Ramos (cell line): ENCODE results near the gene KIAA1217.

Source experiments
- in situ Hi-C: fragments of 300-500 bp; cut with MboI; formaldehyde crosslinking; loops from one replicate; pipeline ENCODE4 v1.14.3; 2022; ENCODE audit warnings: low sequenced_read_pairs; ENCODE audit not compliant: unreplicated experiment

Gene KIAA1217

DNA sequence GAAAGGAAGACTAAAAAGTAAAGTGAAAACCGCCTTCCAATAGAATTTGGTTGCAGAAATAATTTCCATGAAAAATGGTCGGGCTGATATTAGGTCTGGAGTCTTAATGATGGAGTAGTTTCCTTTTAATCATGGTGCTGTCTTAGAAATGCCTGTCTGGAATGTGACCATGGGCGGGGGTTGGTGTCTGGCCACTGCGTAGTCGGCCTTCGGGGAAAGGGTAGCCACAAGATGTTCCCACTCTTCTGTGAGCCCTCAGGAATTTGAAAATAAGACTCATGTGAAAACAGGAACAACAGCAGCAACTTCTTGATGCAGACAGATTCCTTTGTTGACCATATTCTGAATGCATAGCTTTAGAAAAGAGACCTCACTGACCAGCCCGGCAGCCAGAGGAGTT lies 176.8 kb downstream of the KIAA1217 start:
- in situ Hi-C loops: no loop called here

DNA sequence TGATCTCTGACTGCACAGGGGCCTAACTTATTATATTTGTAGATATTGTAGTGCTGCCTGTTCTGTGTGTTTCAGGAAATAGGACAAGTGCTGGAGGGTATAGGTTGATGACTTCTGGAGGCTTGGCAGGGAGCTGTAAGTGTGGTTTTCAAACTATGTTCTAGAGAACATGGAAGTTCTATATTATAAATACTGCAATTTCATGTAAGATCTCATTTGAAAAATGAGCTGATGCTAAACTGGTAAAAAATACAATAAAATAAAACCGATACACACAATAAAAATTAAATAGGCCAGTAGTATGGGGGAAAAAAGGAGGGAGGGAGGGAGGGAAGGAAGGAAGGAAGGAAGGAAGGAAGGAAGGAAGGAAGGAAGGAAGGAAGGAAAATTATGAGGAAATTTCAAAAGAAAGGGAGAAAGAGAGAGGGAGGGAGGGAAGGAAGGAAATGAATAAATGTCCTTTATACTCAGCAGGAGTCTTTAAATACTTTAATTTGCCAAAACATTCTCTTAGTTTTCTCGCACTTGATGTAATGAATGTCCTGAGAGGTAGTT lies 181.3 kb downstream of the KIAA1217 start:
- in situ Hi-C loops: no loop called here

DNA sequence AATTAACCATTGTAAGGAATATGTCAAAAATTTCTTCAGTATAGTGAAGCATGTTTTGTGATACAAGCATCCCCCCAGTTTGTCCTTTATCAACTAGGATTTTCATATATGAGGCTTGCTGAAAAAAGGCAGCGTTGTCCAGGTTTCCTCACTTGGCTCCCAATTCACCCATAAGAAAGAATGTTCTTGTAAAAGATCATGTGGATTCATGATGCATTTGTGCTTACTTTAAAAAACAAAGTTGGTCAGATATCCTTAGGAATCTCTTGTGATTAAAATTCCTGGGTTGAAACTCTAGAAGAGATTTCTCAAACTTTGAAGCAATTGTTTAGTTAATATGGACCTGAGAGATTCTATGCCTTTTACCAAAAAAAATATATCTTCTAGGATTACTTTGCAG lies 181.8 kb downstream of the KIAA1217 start:
- in situ Hi-C loops: no loop called here

DNA sequence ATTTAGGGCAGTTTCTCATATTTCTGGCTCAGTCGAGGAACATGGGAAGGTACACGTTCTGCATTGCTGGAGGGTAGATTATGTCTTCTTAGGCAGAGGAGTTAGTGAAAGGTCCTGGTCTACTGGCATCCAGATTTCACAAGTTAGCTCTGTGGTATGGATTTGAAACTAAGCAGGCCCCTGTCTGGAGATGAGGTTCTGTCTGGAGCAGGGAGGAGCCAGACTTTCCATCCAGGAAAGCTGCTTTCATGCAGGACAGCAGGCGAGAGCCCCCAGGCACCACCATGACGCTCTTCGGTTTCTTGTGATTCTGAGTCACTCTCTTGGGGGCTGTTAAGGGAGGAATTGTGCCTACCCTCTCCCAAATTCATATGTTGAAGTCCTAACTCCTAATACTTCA lies 184.3 kb downstream of the KIAA1217 start:
- in situ Hi-C loops: no loop called here

DNA sequence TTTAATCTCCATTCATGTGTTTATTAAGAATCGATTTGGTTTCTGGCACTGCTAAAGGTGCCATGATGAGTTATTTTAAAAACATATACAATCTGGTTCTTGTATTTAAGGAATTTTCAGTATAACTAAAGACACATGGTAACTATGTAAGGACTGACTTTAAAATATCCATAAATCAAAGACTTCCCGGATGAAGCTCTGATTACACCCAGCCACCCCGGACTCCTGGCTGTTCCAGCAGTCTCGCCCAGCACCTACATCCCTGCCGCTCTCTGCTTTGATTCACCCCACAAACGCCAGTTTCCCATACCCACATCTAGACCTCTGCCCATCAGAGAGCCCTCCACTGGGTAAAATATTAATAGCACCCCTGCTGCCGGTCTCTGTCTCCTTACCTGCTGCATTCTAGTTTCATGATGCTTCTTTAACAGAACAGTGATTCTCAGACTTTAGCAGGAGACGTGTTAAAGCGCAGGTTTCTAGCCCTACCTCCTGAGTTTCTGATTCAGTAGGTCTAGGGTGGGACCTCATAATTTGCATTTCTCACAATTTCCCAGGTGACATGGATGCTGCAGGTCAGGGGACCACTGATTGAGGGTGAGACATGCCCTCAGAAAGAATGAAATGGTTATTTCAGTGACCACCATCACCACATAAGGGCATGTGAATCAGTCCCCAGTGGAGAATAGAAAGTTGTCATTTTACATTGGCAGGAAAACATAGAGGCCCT lies 185.7 kb downstream of the KIAA1217 start:
- in situ Hi-C loops: no loop called here

DNA sequence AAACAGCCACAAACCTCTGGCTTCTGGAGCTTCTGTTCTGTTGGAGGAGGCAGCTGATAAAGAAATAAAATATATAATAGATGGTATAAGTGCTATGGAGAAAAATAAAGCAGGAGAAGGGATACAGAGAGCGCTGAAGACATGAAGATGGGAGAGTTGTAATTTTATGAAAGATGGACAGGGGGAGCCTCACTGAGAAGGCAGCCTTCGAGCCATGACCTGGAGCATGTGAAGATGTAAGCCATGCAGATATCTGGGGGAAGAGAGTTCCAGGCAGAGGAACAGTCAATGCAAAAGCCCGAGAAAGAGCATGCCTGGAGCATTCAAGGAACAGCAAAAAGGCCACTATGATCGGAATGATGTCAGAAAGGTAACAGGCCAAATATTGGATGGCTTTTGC lies 187.5 kb downstream of the KIAA1217 start:
- in situ Hi-C loops: no loop called here

DNA sequence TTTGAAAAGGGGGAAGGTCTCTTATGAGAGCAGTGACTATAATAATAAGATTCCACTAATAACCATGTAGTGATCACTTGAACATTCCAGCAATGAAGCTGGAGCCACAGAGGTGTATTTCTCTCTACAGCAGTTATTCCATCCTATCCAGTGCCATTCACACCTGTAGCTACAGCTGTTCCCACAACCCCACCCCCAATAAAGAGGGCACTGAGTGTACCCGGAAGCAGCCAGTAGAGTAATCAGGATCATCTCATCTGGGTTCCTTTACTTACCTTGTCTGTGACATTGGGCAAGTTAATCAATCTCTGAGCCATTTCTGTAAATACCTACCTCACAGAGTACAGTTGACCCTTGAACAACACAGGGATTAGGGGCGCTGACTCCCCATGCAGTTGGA lies 188.7 kb downstream of the KIAA1217 start:
- in situ Hi-C loops: no loop called here

DNA sequence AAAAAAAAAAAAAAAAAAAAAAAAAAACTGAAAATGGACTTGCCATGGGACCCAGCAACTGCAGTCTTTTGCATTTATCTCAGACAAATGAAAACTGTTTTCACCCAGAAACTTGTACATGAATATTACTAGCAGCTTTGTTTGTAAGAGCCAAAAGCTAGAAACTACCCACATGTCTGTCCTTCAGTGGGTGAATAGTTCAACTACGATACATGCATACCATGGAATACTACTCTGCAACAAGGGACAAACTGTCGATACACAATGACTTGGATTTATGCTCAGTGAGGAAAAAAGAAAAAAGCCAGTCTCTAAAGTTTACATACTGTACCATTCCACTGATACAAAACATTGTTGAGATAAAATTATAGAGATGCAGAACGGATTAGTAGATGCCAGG lies 195.6 kb downstream of the KIAA1217 start:
- in situ Hi-C loops: no loop called here

DNA sequence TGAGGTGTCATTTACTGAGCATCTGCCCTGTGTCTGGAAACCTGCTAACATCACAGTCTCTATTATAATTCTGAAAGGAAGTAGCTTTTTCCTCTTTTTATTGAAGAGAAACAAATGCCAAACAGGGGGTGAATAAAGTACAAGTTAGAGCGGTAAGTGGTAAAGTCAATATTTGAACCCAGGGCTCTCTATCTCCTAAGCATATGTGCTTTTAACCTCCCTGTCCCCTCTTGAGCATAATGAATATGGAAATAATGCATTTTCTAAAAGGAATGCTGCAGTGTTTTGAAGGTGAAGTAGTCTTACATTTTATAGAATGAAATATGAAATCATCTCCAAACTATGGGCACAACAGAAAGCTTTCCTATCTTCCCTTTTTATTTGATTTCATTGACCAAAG lies 196.7 kb downstream of the KIAA1217 start:
- in situ Hi-C loops: no loop called here

DNA sequence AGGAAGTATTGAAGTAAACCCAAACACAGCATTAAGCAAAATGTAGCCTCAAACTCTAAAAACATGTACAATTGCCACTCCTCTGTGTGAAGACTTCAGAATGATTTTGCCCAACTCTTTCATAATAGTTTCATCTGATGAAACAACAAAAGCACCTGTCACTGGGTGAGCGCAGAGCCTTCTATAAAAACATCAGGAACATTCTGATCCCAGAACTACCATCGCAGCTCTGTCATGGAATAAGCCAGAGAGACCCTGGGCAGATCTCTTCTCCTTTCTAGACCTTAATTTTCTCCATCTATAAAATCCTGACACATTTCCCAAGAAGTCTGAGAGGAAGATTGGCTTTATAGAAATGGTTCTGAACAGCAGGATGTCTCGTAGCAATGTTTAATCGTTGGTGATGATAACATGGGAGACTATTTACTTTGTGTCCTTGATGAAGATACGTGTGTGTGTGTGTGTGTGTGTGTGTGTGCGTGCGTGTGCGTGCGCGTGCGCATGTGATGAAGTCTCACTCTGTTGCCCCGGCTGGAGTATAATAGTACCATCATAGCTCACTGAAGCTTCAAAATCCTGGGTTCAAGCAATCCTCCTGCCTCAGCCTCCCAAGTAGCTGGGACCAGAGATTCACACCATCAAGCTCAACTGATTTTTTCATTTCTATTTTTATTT lies 198.0 kb downstream of the KIAA1217 start:
- in situ Hi-C loops: no loop called here

DNA sequence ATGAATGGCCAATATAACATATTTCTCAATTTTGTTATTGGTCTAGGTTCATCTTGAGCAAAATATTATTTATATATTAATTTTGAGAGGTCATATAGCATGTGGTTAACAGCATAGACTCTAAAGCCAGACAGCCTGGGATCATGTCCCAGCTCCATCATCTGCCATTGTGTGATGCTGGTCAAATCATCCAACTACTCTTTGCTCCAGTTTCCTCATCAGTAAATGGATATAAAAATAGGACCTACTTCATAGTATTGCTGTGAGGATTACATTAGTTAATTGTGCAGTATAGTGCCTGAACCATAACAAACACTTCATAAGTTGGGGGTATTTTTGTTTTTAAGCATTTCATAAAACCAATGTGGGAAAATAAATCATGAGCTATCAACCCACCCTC lies 199.0 kb downstream of the KIAA1217 start:
- in situ Hi-C loops: no loop called here

DNA sequence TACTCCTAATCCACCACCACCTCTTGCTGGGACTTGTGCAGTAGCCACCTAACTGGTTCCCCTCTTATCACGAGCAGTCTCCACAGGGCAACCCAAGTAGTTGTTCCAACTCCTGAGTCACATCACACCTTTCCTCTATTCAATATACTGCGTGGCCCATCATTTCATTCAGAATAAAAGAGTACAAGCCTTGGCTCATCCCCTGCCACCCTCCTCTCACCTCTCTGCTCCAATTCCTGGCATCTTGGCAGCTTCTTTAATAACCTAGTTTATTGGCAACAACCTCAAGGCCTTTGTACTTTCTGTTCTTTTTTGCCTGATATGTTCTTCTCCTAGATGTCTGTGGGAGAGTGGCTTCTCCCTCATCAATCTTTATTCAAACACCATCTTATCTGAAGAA lies 199.4 kb downstream of the KIAA1217 start:
- in situ Hi-C loops: no loop called here

DNA sequence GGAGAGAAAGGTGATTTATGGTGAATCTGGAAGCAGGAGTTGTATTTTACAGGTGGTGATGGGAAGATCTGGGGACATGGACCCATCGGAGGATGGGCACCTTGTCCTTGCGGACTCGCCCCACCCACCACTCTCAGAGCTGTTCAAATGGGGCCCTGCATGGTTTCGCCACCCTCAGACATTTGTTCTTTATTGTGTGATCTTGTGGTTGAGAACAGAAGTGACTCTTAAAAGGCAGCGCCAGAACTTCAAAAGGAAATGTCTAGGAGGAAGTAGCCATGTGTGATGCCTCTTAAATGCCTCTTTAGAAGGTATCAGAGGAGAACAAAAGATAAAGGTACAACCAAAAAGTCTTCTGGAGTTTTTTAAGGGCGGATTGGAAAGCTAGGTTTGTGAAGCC lies 205.7 kb downstream of the KIAA1217 start:
- in situ Hi-C loops: no loop called here

DNA sequence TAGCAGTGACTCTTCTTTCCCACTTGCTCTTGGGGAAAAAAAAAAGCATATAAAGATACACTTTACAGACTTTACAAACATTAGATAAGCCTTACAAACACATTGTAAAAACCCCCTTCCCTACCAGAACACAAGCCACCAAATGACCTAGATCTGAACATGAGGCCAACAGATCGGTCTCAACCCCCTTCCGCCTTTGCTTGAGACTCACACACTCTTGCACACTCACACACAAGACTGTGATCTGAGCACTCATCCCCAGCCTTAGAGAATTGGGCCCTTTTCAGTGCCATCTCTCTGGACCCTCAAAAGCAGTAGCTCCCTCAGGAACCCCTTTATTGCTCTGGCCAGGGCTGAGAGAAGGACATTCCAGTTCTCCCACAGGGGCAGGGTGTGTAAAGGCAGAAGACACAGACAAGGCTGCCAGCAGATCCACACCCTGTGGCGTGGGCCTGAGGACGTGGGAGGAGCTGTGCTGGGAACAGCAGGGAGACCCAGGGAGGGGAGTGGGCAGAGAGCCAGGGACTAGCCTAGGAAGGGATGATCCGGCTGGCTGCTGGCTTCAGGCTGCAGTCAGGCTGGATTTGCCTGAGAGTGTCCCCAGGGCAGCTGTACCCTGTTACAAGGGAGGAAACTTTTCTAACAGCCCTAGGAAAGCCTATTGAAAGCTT lies 206.7 kb downstream of the KIAA1217 start:
- in situ Hi-C loops: no loop called here

DNA sequence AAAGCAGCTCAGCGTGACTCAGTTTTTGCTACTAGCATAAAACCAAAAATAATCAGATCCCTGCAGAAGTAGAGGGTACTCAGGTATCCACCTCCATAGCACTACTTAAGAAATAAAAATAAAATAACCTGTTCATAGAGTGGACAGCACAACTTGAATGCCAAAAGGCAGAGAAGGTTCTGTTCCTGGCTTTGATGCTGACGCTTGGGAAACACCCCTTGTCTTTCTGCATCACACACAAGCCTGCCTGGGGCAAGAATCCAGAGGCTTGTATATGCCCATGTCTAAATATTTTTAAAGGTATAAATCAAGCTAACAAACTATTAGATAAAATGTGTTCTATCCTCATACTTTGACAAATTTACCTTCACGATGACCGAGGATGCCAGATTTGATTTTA lies 207.3 kb downstream of the KIAA1217 start:
- in situ Hi-C loops: no loop called here

DNA sequence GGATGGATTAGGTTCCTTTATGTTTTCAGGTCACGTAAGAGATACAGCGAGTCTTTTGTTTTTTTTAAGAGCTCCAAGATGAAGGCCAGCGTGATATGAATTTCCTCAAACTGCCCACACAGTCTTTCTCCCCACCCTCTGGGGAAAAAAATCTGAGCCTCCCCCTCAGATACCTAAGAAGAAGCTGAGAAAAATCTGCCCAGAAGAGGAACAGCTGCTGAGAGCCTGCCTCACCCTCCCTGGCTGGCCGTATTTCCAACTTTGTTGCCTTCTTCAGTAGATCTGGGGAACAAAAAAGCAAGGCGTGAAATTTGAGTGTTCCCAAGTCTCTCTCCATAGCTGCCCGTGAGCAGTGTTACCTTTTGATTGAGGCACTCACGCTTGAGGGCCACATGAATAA lies 208.1 kb downstream of the KIAA1217 start:
- in situ Hi-C loops: no loop called here

DNA sequence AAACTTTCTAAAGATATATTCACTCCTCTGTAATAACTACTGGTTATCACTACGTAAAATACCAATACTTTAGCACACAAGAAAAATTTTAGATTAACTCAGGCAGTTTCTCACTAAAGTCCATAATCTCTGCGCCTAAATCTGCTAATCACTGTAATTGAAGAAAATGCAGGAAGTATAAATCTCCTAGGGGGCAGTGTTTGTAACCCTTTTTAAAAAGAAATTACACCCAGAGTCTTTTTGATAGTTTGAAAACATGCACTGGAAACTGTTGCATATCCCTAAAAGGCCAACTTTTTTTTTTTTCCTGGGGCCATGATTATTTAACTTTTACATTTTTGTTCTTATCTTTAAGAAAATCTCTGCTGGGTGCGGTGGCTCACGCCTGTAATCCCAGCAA lies 209.6 kb downstream of the KIAA1217 start:
- in situ Hi-C loops: no loop called here

DNA sequence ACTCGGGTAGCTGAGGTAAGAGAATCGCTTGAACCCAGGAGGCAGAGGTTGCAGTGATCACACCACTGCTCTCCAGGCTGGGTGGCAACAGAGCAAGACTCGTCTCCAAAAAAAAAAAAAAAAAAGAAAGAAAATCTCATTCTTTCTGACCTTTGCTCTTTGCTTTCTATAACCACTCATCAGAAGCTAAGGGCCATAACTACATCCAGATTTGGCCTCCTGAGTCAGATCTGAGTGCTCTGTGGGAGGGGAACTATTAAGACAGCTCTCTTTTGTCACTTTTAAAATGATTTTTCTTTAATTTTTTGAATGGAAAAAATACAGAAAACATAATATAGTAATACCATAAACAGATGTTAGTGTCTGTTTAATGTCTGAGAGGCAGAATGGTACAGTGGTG lies 210.1 kb downstream of the KIAA1217 start:
- in situ Hi-C loops: no loop called here

DNA sequence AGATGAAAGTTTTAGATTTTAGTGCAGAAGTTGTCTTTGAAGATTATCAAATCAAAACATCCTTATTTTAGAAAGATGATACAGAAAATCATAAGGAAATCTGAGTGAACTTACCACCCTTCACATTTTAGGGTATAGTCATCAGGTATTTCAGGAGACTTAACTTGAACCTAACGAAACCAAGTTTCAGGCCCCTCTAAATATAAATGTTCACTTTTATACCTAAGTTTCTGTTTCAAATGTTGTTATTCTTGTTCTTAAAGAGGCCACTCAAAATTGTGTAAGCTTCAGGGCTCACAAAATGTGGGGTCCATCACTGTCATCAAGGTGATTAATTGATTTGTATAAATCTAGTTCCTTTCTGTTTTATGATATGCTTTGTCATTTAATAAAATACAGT lies 216.2 kb downstream of the KIAA1217 start:
- in situ Hi-C loops: no loop called here

DNA sequence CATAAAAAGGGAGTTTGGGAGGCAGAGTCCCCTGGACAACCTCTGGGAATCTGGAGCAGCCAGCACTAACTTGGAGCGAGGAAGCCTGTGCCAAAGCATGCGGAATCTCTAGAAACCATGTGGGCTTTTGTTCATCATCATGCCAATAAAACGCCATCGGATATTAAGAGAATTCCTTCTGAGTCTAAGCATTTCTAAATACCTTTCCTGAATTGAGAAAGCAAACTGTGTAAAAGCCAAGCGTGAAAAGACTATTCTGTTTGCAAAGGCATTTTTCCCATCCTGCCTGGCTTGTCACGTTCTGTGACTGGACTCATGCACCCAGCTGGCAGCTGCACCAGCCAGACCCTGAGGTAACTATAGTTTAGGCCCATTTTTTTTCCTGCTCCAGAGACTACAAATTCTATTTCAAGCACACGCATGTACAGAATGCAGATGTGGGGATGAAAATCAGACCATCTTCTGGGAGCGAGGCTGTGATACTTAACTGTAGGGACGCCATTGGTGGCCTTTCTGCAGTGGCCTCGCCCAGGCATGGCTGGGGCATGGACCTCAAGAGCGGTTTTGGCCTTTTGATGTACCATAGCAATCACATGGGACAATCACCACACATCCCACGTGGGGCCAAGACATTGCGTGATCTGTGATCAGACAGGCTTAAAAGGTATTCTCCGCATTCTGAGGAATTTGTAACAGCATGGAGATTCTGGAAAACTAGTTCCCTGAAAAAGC lies 218.9 kb downstream of the KIAA1217 start:
- in situ Hi-C loops: no loop called here

DNA sequence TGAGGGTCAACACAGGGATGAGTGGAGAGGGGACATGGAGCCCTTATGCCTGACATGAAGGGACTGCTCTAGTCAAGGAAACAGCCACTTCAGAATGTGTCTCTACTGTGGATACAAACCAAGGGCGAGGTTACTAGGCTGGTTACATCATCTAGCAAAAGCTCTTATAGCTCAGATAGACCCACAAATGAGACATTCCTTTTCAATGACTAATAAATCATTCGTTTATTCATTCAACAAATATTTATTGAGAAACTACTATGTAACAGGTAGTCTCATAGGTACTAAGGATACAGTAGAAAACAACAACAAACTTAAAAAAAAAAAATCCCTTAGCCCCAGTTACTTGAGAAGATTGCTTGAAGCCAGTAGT lies 219.5 kb downstream of the KIAA1217 start:
- in situ Hi-C loops: no loop called here
